HepG2 (cell line): ENCODE results near the gene RGL3. TPM values are rescaled to one million over a fixed set of nuclear protein-coding genes. Genes with fewer than 3 reads are reported as not detected.

ENCODE experiments used
- BCL6 ChIP-seq: IDR thresholded peaks from 2 replicates; pipeline ENCODE4 v1.6.1; 2016; ENCODE audit warnings: missing genetic modification reagents, missing compliant biosample characterization
- MBNL3 ChIP-seq: fragments of 250-450 bp; sonication (Bioruptor Pico); conservative IDR thresholded peaks from 2 replicates; pipeline ENCODE4 v1.8.0; 2022; ENCODE audit warnings: mild to moderate bottlenecking, inconsistent platforms
- MED13 ChIP-seq: sonication (generic); formaldehyde crosslinking; IDR thresholded peaks from 2 replicates; pipeline ENCODE4 v1.5.0; 2020; ENCODE audit warnings: missing genetic modification reagents
- MEF2D ChIP-seq: sonication (generic); formaldehyde crosslinking; IDR thresholded peaks from 2 replicates; pipeline ENCODE4 v1.5.1; 2020; ENCODE audit warnings: mild to moderate bottlenecking, missing genetic modification reagents
- NR2F1 ChIP-seq, 2 experiments: fragments of 450-650 bp in 1 of 2; formaldehyde crosslinking in 1 of 2; IDR thresholded peaks; 2 replicates each; pipeline versions ENCODE4 v1.5.0 to v1.6.1; 2016 to 2020; ENCODE audit warnings: mild to moderate bottlenecking in 1 of 2, missing compliant biosample characterization in 1 of 2, missing genetic modification reagents in 1 of 2, moderate library complexity in 1 of 2
- NRL ChIP-seq: sonication (generic); formaldehyde crosslinking; IDR thresholded peaks from 2 replicates; pipeline ENCODE4 v1.5.0; 2020; ENCODE audit warnings: missing genetic modification reagents, mild to moderate bottlenecking, moderate library complexity, borderline replicate concordance
- POLR2AphosphoS2 ChIP-seq: IDR thresholded peaks from 2 replicates; pipeline ENCODE4 v1.6.1; 2011; ENCODE audit warnings: low read depth, low read length, improper control_type of control experiment
- WIZ ChIP-seq: sonication (generic); formaldehyde crosslinking; IDR thresholded peaks from 2 replicates; pipeline ENCODE4 v1.5.1; 2020; ENCODE audit warnings: mild to moderate bottlenecking, missing genetic modification reagents
- ZFP91 ChIP-seq: sonication (generic); formaldehyde crosslinking; IDR thresholded peaks from 2 replicates; pipeline ENCODE4 v1.9.0; 2022; ENCODE audit warnings: missing genetic modification reagents, mild to moderate bottlenecking, borderline replicate concordance
- ZNF207 ChIP-seq: fragments of 450-650 bp; IDR thresholded peaks from 2 replicates; pipeline ENCODE4 v1.6.1; 2016; ENCODE audit warnings: antibody characterized with exemption, borderline replicate concordance
- ZNF331 ChIP-seq: sonication (generic); formaldehyde crosslinking; IDR thresholded peaks from 2 replicates; pipeline ENCODE4 v1.4.0; 2020; ENCODE audit warnings: missing genetic modification reagents
- ZNF33A ChIP-seq: sonication (generic); formaldehyde crosslinking; IDR thresholded peaks from 2 replicates; pipeline ENCODE4 v1.5.1; 2020; ENCODE audit warnings: missing genetic modification reagents, mild to moderate bottlenecking, moderate library complexity, borderline replicate concordance
- ZNF501 ChIP-seq: sonication (generic); formaldehyde crosslinking; IDR thresholded peaks from 2 replicates; pipeline ENCODE4 v1.5.1; 2020; ENCODE audit warnings: mild to moderate bottlenecking, moderate library complexity, missing genetic modification reagents
- ZNF792 ChIP-seq: IDR thresholded peaks from 2 replicates; pipeline ENCODE4 v1.6.1; 2016
- polyA plus RNA-seq, 8 experiments: library from polyadenylated mRNA; depleted of rRNA in 3 of 8; stranded (reverse) in 7 of 8; unstranded in 1 of 8; fragments of >200 nt; fragmentation: Illumina TruSeq in 4 of 8; extraction: Trizol in 4 of 8; gene quantifications; 2 replicates each; pipeline versions ENCODE4 v1.2.1 to v1.2.3, GENCODE V29; 2011 to 2016; ENCODE audit warnings: low read depth in 4 of 8, missing spikeins in 1 of 8, mixed read lengths in 1 of 8; ENCODE audit not compliant: insufficient read depth in 1 of 8
- total RNA-seq, 5 experiments: library from RNA; depleted of rRNA; stranded (reverse); fragments of >200 nt; fragmentation: Illumina TruSeq; extraction: Trizol; gene quantifications; 2 replicates each; pipeline ENCODE4 v1.2.3, GENCODE V29; 2016; ENCODE audit warnings: low read depth in 1 of 5
- TF ChIP-seq, protein P1 (sequence below): sonication (generic); formaldehyde crosslinking; IDR thresholded peaks from 2 replicates; pipeline ENCODE4 v1.4.0; 2020; ENCODE audit warnings: missing genetic modification reagents
- TF ChIP-seq, protein P2 (sequence below): sonication (generic); formaldehyde crosslinking; IDR thresholded peaks from 2 replicates; pipeline ENCODE4 v1.5.1; 2020; ENCODE audit warnings: mild to moderate bottlenecking, missing genetic modification reagents, borderline replicate concordance

Gene RGL3
- total and polyA plus RNA-seq, 2 of the 13 experiments (the other 11 are each of a cell fraction or from before 2014, with no cell fraction given) = 4.2 to 7.6 TPM

DNA sequence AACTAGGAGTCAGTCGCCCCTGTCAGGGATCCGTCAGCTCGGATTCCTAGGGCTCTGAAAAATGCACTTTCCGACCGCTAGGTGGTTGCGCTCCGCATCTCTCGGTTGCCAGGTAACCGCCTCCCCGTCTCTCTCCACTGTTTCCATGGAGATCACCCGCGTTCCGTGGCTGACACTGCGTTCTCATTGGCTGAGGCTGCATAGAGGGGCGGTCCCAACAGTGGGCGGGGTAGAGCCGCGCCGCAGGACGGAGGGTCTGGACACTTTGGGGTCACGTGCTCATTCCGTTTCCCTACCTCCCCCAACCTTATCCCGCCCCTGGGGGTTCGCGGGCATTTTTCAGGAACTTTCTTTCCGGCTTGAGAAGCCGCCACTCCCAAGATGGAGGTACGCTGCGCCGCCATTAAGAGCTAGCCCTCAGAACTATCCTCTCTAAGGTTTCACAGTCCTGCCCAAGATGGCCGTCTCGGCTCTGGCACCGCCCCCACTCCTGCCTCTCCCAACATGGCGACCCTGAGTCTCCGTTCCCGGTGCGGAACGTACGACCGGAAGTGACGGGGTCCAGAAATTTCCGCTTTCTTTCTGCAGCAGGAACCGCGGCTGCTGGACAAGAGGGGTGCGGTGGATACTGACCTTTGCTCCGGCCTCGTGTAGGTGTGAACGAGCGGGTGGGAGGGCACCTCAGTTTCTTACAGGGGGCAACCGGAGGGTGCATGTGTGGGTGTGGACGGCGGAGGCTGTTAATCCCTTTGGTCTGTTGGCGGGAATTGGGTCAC is 16.1 kb upstream of the RGL3 start, which contains the start of the genes ODAD3 and PRKCSH (continued):
- TF ChIP-seq NRL (CRISPR knock-in tag) (no peak; the same call in none of the 2 replicates), ZNF331 (CRISPR knock-in tag) (peak; percentile 46; the same call in 1 of the 2 replicates), POLR2AphosphoS2 (no peak), ZNF207 (no peak), ZFP91 (peak; percentile 49; the same call in 1 of the 2 replicates), NR2F1 (CRISPR knock-in tag; IDR thresholded peaks at IDR 0.05) (0 out of 4 replicates have a peak, but pooled peaks of 1 of the 2 experiments have one; percentile 23), ZNF33A (no peak), MED13 (CRISPR knock-in tag) (no peak), WIZ (peak; percentile 78; the same call in 1 of the 2 replicates), ZNF792 (peak; percentile 56; the same call in 1 of the 2 replicates), ZNF501 (CRISPR knock-in tag) (peak; percentile 97), MBNL3 (CRISPR knock-in tag) (no peak), MEF2D (CRISPR knock-in tag) (peak; percentile 61; the same call in 1 of the 2 replicates), BCL6 (CRISPR knock-in tag) (peak; percentile 63)
- TF ChIP-seq, protein P1, sequence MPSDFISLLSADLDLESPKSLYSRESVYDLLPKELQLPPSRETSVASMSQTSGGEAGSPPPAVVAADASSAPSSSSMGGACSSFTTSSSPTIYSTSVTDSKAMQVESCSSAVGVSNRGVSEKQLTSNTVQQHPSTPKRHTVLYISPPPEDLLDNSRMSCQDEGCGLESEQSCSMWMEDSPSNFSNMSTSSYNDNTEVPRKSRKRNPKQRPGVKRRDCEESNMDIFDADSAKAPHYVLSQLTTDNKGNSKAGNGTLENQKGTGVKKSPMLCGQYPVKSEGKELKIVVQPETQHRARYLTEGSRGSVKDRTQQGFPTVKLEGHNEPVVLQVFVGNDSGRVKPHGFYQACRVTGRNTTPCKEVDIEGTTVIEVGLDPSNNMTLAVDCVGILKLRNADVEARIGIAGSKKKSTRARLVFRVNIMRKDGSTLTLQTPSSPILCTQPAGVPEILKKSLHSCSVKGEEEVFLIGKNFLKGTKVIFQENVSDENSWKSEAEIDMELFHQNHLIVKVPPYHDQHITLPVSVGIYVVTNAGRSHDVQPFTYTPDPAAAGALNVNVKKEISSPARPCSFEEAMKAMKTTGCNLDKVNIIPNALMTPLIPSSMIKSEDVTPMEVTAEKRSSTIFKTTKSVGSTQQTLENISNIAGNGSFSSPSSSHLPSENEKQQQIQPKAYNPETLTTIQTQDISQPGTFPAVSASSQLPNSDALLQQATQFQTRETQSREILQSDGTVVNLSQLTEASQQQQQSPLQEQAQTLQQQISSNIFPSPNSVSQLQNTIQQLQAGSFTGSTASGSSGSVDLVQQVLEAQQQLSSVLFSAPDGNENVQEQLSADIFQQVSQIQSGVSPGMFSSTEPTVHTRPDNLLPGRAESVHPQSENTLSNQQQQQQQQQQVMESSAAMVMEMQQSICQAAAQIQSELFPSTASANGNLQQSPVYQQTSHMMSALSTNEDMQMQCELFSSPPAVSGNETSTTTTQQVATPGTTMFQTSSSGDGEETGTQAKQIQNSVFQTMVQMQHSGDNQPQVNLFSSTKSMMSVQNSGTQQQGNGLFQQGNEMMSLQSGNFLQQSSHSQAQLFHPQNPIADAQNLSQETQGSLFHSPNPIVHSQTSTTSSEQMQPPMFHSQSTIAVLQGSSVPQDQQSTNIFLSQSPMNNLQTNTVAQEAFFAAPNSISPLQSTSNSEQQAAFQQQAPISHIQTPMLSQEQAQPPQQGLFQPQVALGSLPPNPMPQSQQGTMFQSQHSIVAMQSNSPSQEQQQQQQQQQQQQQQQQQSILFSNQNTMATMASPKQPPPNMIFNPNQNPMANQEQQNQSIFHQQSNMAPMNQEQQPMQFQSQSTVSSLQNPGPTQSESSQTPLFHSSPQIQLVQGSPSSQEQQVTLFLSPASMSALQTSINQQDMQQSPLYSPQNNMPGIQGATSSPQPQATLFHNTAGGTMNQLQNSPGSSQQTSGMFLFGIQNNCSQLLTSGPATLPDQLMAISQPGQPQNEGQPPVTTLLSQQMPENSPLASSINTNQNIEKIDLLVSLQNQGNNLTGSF (CRISPR knock-in tag) = no peak; the same call in 1 of the 2 replicates
- TF ChIP-seq, protein P2, sequence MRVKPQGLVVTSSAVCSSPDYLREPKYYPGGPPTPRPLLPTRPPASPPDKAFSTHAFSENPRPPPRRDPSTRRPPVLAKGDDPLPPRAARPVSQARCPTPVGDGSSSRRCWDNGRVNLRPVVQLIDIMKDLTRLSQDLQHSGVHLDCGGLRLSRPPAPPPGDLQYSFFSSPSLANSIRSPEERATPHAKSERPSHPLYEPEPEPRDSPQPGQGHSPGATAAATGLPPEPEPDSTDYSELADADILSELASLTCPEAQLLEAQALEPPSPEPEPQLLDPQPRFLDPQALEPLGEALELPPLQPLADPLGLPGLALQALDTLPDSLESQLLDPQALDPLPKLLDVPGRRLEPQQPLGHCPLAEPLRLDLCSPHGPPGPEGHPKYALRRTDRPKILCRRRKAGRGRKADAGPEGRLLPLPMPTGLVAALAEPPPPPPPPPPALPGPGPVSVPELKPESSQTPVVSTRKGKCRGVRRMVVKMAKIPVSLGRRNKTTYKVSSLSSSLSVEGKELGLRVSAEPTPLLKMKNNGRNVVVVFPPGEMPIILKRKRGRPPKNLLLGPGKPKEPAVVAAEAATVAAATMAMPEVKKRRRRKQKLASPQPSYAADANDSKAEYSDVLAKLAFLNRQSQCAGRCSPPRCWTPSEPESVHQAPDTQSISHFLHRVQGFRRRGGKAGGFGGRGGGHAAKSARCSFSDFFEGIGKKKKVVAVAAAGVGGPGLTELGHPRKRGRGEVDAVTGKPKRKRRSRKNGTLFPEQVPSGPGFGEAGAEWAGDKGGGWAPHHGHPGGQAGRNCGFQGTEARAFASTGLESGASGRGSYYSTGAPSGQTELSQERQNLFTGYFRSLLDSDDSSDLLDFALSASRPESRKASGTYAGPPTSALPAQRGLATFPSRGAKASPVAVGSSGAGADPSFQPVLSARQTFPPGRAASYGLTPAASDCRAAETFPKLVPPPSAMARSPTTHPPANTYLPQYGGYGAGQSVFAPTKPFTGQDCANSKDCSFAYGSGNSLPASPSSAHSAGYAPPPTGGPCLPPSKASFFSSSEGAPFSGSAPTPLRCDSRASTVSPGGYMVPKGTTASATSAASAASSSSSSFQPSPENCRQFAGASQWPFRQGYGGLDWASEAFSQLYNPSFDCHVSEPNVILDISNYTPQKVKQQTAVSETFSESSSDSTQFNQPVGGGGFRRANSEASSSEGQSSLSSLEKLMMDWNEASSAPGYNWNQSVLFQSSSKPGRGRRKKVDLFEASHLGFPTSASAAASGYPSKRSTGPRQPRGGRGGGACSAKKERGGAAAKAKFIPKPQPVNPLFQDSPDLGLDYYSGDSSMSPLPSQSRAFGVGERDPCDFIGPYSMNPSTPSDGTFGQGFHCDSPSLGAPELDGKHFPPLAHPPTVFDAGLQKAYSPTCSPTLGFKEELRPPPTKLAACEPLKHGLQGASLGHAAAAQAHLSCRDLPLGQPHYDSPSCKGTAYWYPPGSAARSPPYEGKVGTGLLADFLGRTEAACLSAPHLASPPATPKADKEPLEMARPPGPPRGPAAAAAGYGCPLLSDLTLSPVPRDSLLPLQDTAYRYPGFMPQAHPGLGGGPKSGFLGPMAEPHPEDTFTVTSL = no peak
